ENCODE measurements around the gene VWA7.
A peak's percentile ranks its signal among the peaks of the same experiment; 100 is the strongest.

VWA7 gene

DNA sequence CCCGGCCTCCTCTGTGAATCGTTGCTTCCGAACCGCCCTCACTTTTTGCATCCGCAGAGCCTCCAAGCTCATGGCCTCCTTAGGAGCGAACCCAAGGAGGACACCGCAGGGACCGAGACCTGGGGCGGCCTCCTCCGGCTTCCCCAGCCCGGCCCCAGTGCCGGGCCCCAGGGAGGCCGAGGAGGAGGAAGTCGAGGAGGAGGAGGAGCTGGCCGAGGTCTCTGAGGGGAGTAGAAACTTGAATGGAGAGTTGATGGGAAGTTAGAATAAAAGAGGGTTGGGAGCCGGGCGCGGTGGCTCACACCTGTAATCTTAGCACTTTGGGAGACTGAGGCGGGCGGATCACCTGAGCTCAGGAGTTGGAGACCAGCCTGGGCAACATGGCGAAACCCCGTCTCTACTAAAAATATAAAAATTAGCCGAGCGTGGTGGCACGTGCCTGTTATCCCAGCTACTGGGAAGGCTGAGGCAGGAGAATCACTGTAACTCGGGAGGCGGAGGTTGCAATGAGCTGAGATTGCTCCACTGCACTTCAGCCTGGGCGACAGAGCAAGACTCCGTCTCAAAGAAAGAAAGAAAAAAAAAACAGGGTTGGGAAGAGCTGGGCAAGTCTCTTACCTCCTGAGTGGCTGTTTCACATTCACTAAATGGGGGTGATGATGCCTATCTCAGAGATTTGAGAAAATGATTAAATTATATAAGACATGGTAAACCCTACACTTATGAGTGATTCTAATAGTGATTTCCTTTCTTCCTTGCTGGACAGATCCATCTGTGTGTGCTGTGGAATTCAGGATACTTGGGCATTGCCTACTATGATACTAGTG lies 36.5 kb downstream of the VWA7 start:
- ChIA-PET POLR2A (interaction anchor here (0.6 to 6.8 kb wide), 16 partner anchors 12 to 205 kb away, joined by 3 to 102 read pairs (median 8); partner anchors contain the start of genes ABHD16A, BAG6, C6orf47 and CSNK2B), CTCF (interaction anchor here (0.6 to 4.7 kb wide), 11 partner anchors 10 to 707 kb away, joined by 3 to 39 read pairs (median 3); partner anchors contain the start of gene LY6G5C)
- TF ChIP-seq KLF8 (tag by site-specific recombination; IDR thresholded peaks at IDR 0.05): no peak
- 0 out of 2 replicates have a peak, but pooled peaks have one; percentile 4 for TF ChIP-seq ZSCAN4 (tag by site-specific recombination; IDR thresholded peaks at IDR 0.05)
- no peak for TF ChIP-seq FEZF1 (tag by site-specific recombination; IDR thresholded peaks at IDR 0.05)
- TF ChIP-seq PRDM10 (tag by site-specific recombination; IDR thresholded peaks at IDR 0.05): peak; percentile 10; the same call in 1 of the 2 replicates
- peak; percentile 45; the same call in 1 of the 2 replicates for TF ChIP-seq REST (tag by site-specific recombination; IDR thresholded peaks at IDR 0.05)
- TF ChIP-seq ZNF221 (tag by site-specific recombination; IDR thresholded peaks at IDR 0.05; ENCODE audit: borderline replicate concordance): no peak
- TF ChIP-seq ZNF513 (tag by site-specific recombination; IDR thresholded peaks at IDR 0.05): peak; percentile 24; the same call in 1 of the 2 replicates
- no peak for TF ChIP-seq PRDM2 (tag by site-specific recombination; IDR thresholded peaks at IDR 0.05; ENCODE audit: borderline replicate concordance)
- TF ChIP-seq ZBTB1 (tag by site-specific recombination; IDR thresholded peaks at IDR 0.05): no peak
- no peak for TF ChIP-seq OVOL3 (tag by site-specific recombination; IDR thresholded peaks at IDR 0.05)
- 0 out of 2 replicates have a peak, but pooled peaks have one; percentile 5 for TF ChIP-seq ZNF660 (tag by site-specific recombination; IDR thresholded peaks at IDR 0.05)
- no peak for TF ChIP-seq RBAK (tag by site-specific recombination; IDR thresholded peaks at IDR 0.05)
- TF ChIP-seq ZNF792 (tag by site-specific recombination; IDR thresholded peaks at IDR 0.05): no peak
- 0 out of 2 replicates have a peak, but pooled peaks have one; percentile 3 for TF ChIP-seq ZNF501 (tag by site-specific recombination; IDR thresholded peaks at IDR 0.05)
- H3K36me3 ChIP-seq (ENCODE audit: control insufficient read depth in 2 of 2, insufficient read depth in 1 of 2, low read length in 2 of 2): peaks cover 11 to 42% of the 10 kb centered on the region in 2 experiments; a peak in 2 of 3 replicates
- no peaks in the 10 kb centered on the region for H3K9me3 ChIP-seq (ENCODE audit: control insufficient read depth, insufficient read depth, low read depth, low read length)
- H3K4me3 ChIP-seq (ENCODE audit: low read depth, low read length): peak overlapping the region; percentile 61
- H3K27ac ChIP-seq (ENCODE audit: extremely low read depth, low read depth, low read length): peak overlapping the region; percentile 87
- peaks cover 28% of the 10 kb centered on the region for H3K4me1 ChIP-seq (ENCODE audit: control insufficient read depth, insufficient read depth, low read length)
